ENCODE results near the gene RNF41. TPM values are rescaled to one million over a fixed set of nuclear protein-coding genes. Genes with fewer than 3 reads are reported as not detected.

RNF41 gene
- total and polyA plus RNA-seq, 2 of the 13 experiments (the other 11 are each of a cell fraction or from before 2014, with no cell fraction given): 27.1 to 39.4 TPM

- Histone ChIP-seq H3K4me2 (ENCODE audit: low read depth, low read length) (no peak overlapping the region), H2AFZ (ENCODE audit: low read length) (no peak overlapping the region), H3K79me2 (ENCODE audit: insufficient read depth, low read length) (peaks cover 12% of the 10 kb centered on the region), H3K9me3 (ENCODE audit: low read length) (no peaks in the 10 kb centered on the region), H3K27ac (ENCODE audit: extremely low read length, insufficient read depth, low read length) (no peak overlapping the region), H3K4me3 (replicated peaks in 1 of 3; ENCODE audit: insufficient read depth in 1 of 3, low read depth in 2 of 3, low read length in 3 of 3) (no peak overlapping the region), H4K20me1 (ENCODE audit: insufficient read depth, low read length) (no peaks in the 10 kb centered on the region), H3K36me3 (replicated peaks in 1 of 2; ENCODE audit: control insufficient read depth in 1 of 2, insufficient read depth in 2 of 2, low read length in 2 of 2) (peaks cover 8 to 40% of the 10 kb centered on the region in 2 experiments; a peak in 4 of 5 replicates), H3K27me3 (ENCODE audit: control insufficient read depth in 1 of 2, insufficient read depth in 2 of 2, low read length in 2 of 2) (no peaks in the 10 kb centered on the region; a peak in 1 of 5 replicates), H3K4me1 (ENCODE audit: insufficient read depth, low read length) (peaks cover 9% of the 10 kb centered on the region), H3K9ac (ENCODE audit: insufficient read depth, low read depth, low read length) (no peak overlapping the region)
- in situ Hi-C loops (cut with HindIII; ENCODE audit: extremely low pct_ligation_motif_present, low pct_unique_long_range_greater_than_20kb) (no loop called here), intact Hi-C loops (cut with micrococcal nuclease; ENCODE audit: unreplicated experiment) (no loop called here)
- no TSS peak for BruUV-seq (replicated peaks)
- no peak for DNase-seq (ENCODE audit: low spot score)
- ChIA-PET POLR2A (no interaction called here), CTCF (ENCODE audit: low intra/inter-chr PET ratio, low total read pairs) (no interaction called here)
- WGBS (ENCODE audit: low lambda C conversion rate): 98% methylated on average over 3 of the region's 3 CpGs
- no peak for FAIRE-seq
- no peak for ATAC-seq
- TF ChIP-seq GPN1 (CRISPR knock-in tag; IDR thresholded peaks at IDR 0.05; ENCODE audit: borderline replicate concordance) (no peak), ZNF609 (CRISPR knock-in tag; IDR thresholded peaks at IDR 0.05; ENCODE audit: borderline replicate concordance) (no peak), ZNF674 (CRISPR knock-in tag; IDR thresholded peaks at IDR 0.05; ENCODE audit: low read depth) (no peak), ETV5 (CRISPR knock-in tag; IDR thresholded peaks at IDR 0.05; ENCODE audit: borderline replicate concordance) (no peak), UBTF (CRISPR knock-in tag; IDR thresholded peaks at IDR 0.05) (no peak), ZNF230 (CRISPR knock-in tag; IDR thresholded peaks at IDR 0.05) (no peak), ZFAT (CRISPR knock-in tag; conservative IDR thresholded peaks at IDR 0.05) (no peak), TEAD2 (CRISPR knock-in tag; IDR thresholded peaks at IDR 0.05) (no peak), POGZ (CRISPR knock-in tag; IDR thresholded peaks at IDR 0.05) (no peak)
Observed at GRCh38 chr12:56216461-56216860, 5.3 kb downstream of the RNF41 start.

Measured in HepG2 (cell line).